ENCODE data around the gene MLIP. TPM values are rescaled to one million over a fixed set of nuclear protein-coding genes. Genes with fewer than 3 reads are reported as not detected.
"Not testable (repeated sequence)": the region's sequence is repeated elsewhere in the genome, so short reads cannot be mapped to it uniquely, and the experiment has no call there.

Gene MLIP
- total and polyA plus RNA-seq, 2 donors, result 0.19 to 1.1 TPM

- Histone ChIP-seq H3K36me3 (ENCODE audit: control insufficient read depth in 2 of 2, insufficient read depth in 2 of 2, low read length in 1 of 2) (no peaks in the 10 kb centered on the region), H3K9me3 (ENCODE audit: control insufficient read depth in 2 of 2, insufficient read depth in 1 of 2, low read length in 1 of 2) (no peaks in the 10 kb centered on the region), H3K4me1 (ENCODE audit: control insufficient read depth in 2 of 2, insufficient read depth in 2 of 2, low read length in 2 of 2) (no peaks in the 10 kb centered on the region), H3K27me3 (ENCODE audit: control insufficient read depth in 2 of 2, insufficient read depth in 1 of 2, low read length in 1 of 2) (no peaks in the 10 kb centered on the region), H3K4me3 (ENCODE audit: low read length in 2 of 2) (no peak overlapping the region), H3K27ac (ENCODE audit: low read depth in 1 of 2, low read length in 1 of 2) (no peak overlapping the region)
- no peak for DNase-seq (ENCODE audit: low read depth in 6 of 9, low spot score in 9 of 9)
- WGBS, result 91% methylated on average over 2 of the region's 2 CpGs
Measured at GRCh38 chr6:54206510-54206909, 95.3 kb downstream of the MLIP start.

- H3K27me3 ChIP-seq (ENCODE audit: control insufficient read depth in 2 of 2, insufficient read depth in 1 of 2, low read length in 1 of 2); H3K9me3 ChIP-seq (ENCODE audit: control insufficient read depth in 2 of 2, insufficient read depth in 1 of 2, low read length in 1 of 2); H3K36me3 ChIP-seq (ENCODE audit: control insufficient read depth in 2 of 2, insufficient read depth in 2 of 2, low read length in 1 of 2); H3K27ac ChIP-seq (ENCODE audit: low read depth in 1 of 2, low read length in 1 of 2); DNase-seq (ENCODE audit: low read depth in 6 of 9, low spot score in 9 of 9); H3K4me1 ChIP-seq (ENCODE audit: control insufficient read depth in 2 of 2, insufficient read depth in 2 of 2, low read length in 2 of 2); H3K4me3 ChIP-seq (ENCODE audit: low read length in 2 of 2): not testable (repeated sequence)
- 90% methylated on average over 6 of the region's 7 CpGs for WGBS
Measured at GRCh38 chr6:54209983-54210382, 98.7 kb downstream of the MLIP start.

- H3K4me1 ChIP-seq (ENCODE audit: control insufficient read depth in 2 of 2, insufficient read depth in 2 of 2, low read length in 2 of 2), result no peaks in the 10 kb centered on the region
- no peaks in the 10 kb centered on the region for H3K36me3 ChIP-seq (ENCODE audit: control insufficient read depth in 2 of 2, insufficient read depth in 2 of 2, low read length in 1 of 2)
- H3K27me3 ChIP-seq (ENCODE audit: control insufficient read depth in 2 of 2, insufficient read depth in 1 of 2, low read length in 1 of 2), result no peaks in the 10 kb centered on the region
- 92% methylated on average over 1 of the region's 1 CpG for WGBS
- no peak overlapping the region for H3K4me3 ChIP-seq (ENCODE audit: low read length in 2 of 2)
- no peaks in the 10 kb centered on the region for H3K9me3 ChIP-seq (ENCODE audit: control insufficient read depth in 2 of 2, insufficient read depth in 1 of 2, low read length in 1 of 2)
- no peak for DNase-seq (ENCODE audit: low read depth in 6 of 9, low spot score in 9 of 9)
- H3K27ac ChIP-seq (ENCODE audit: low read depth in 1 of 2, low read length in 1 of 2), result no peak overlapping the region
Measured at GRCh38 chr6:54214286-54214685, 103.0 kb downstream of the MLIP start.

GRCh38 chr6:54216336-54216735 lies 105.1 kb downstream of the MLIP start:
- H3K36me3 ChIP-seq (ENCODE audit: control insufficient read depth in 2 of 2, insufficient read depth in 2 of 2, low read length in 1 of 2), result no peaks in the 10 kb centered on the region
- DNase-seq (ENCODE audit: low read depth in 6 of 9, low spot score in 9 of 9), result no peak
- no peak overlapping the region for H3K4me3 ChIP-seq (ENCODE audit: low read length in 2 of 2)
- H3K27ac ChIP-seq (ENCODE audit: low read depth in 1 of 2, low read length in 1 of 2), result no peak overlapping the region
- H3K27me3 ChIP-seq (ENCODE audit: control insufficient read depth in 2 of 2, insufficient read depth in 1 of 2, low read length in 1 of 2), result no peaks in the 10 kb centered on the region
- H3K9me3 ChIP-seq (ENCODE audit: control insufficient read depth in 2 of 2, insufficient read depth in 1 of 2, low read length in 1 of 2), result no peaks in the 10 kb centered on the region
- H3K4me1 ChIP-seq (ENCODE audit: control insufficient read depth in 2 of 2, insufficient read depth in 2 of 2, low read length in 2 of 2), result no peaks in the 10 kb centered on the region

GRCh38 chr6:54217018-54217417 lies 105.8 kb downstream of the MLIP start:
- Histone ChIP-seq H3K27ac (ENCODE audit: low read depth in 1 of 2, low read length in 1 of 2) (no peak overlapping the region), H3K36me3 (ENCODE audit: control insufficient read depth in 2 of 2, insufficient read depth in 2 of 2, low read length in 1 of 2) (no peaks in the 10 kb centered on the region), H3K27me3 (ENCODE audit: control insufficient read depth in 2 of 2, insufficient read depth in 1 of 2, low read length in 1 of 2) (no peaks in the 10 kb centered on the region), H3K4me3 (ENCODE audit: low read length in 2 of 2) (no peak overlapping the region), H3K4me1 (ENCODE audit: control insufficient read depth in 2 of 2, insufficient read depth in 2 of 2, low read length in 2 of 2) (no peaks in the 10 kb centered on the region), H3K9me3 (ENCODE audit: control insufficient read depth in 2 of 2, insufficient read depth in 1 of 2, low read length in 1 of 2) (no peaks in the 10 kb centered on the region)
- DNase-seq (ENCODE audit: low read depth in 6 of 9, low spot score in 9 of 9), result peak in 6 of 9 donors; percentile 2 to 56 (median 19)
- WGBS, result 1% methylated on average over 3 of the region's 3 CpGs

GRCh38 chr6:54222217-54222616 lies 111.0 kb downstream of the MLIP start:
- Histone ChIP-seq H3K4me3 (ENCODE audit: low read length in 2 of 2) (no peak overlapping the region), H3K4me1 (ENCODE audit: control insufficient read depth in 2 of 2, insufficient read depth in 2 of 2, low read length in 2 of 2) (no peaks in the 10 kb centered on the region), H3K36me3 (ENCODE audit: control insufficient read depth in 2 of 2, insufficient read depth in 2 of 2, low read length in 1 of 2) (no peaks in the 10 kb centered on the region), H3K27me3 (ENCODE audit: control insufficient read depth in 2 of 2, insufficient read depth in 1 of 2, low read length in 1 of 2) (no peaks in the 10 kb centered on the region), H3K9me3 (ENCODE audit: control insufficient read depth in 2 of 2, insufficient read depth in 1 of 2, low read length in 1 of 2) (no peaks in the 10 kb centered on the region), H3K27ac (ENCODE audit: low read depth in 1 of 2, low read length in 1 of 2) (no peak overlapping the region)
- 98% methylated on average over 1 of the region's 1 CpG for WGBS
- no peak for DNase-seq (ENCODE audit: low read depth in 6 of 9, low spot score in 9 of 9)

GRCh38 chr6:54232703-54233102 lies 121.5 kb downstream of the MLIP start:
- Histone ChIP-seq H3K4me3 (ENCODE audit: low read length in 2 of 2) (no peak overlapping the region), H3K4me1 (ENCODE audit: control insufficient read depth in 2 of 2, insufficient read depth in 2 of 2, low read length in 2 of 2) (no peaks in the 10 kb centered on the region), H3K27ac (ENCODE audit: low read depth in 1 of 2, low read length in 1 of 2) (no peak overlapping the region), H3K9me3 (ENCODE audit: control insufficient read depth in 2 of 2, insufficient read depth in 1 of 2, low read length in 1 of 2) (no peaks in the 10 kb centered on the region), H3K27me3 (ENCODE audit: control insufficient read depth in 2 of 2, insufficient read depth in 1 of 2, low read length in 1 of 2) (no peaks in the 10 kb centered on the region), H3K36me3 (ENCODE audit: control insufficient read depth in 2 of 2, insufficient read depth in 2 of 2, low read length in 1 of 2) (no peaks in the 10 kb centered on the region)
- WGBS, result 99% methylated on average over 1 of the region's 1 CpG
- no peak for DNase-seq (ENCODE audit: low read depth in 6 of 9, low spot score in 9 of 9)

GRCh38 chr6:54234539-54234938 lies 123.3 kb downstream of the MLIP start:
- Histone ChIP-seq H3K9me3 (ENCODE audit: control insufficient read depth in 2 of 2, insufficient read depth in 1 of 2, low read length in 1 of 2) (no peaks in the 10 kb centered on the region), H3K4me1 (ENCODE audit: control insufficient read depth in 2 of 2, insufficient read depth in 2 of 2, low read length in 2 of 2) (no peaks in the 10 kb centered on the region), H3K36me3 (ENCODE audit: control insufficient read depth in 2 of 2, insufficient read depth in 2 of 2, low read length in 1 of 2) (no peaks in the 10 kb centered on the region), H3K4me3 (ENCODE audit: low read length in 2 of 2) (no peak overlapping the region), H3K27ac (ENCODE audit: low read depth in 1 of 2, low read length in 1 of 2) (no peak overlapping the region), H3K27me3 (ENCODE audit: control insufficient read depth in 2 of 2, insufficient read depth in 1 of 2, low read length in 1 of 2) (no peaks in the 10 kb centered on the region)
- WGBS, result 64% methylated on average over 2 of the region's 2 CpGs
- DNase-seq (ENCODE audit: low read depth in 6 of 9, low spot score in 9 of 9), result no peak

GRCh38 chr6:54236984-54237383 lies 125.7 kb downstream of the MLIP start:
- H3K27ac ChIP-seq (ENCODE audit: low read depth in 1 of 2, low read length in 1 of 2), result no peak overlapping the region
- no peaks in the 10 kb centered on the region for H3K36me3 ChIP-seq (ENCODE audit: control insufficient read depth in 2 of 2, insufficient read depth in 2 of 2, low read length in 1 of 2)
- no peaks in the 10 kb centered on the region for H3K9me3 ChIP-seq (ENCODE audit: control insufficient read depth in 2 of 2, insufficient read depth in 1 of 2, low read length in 1 of 2)
- WGBS, result 79% methylated on average over 2 of the region's 2 CpGs
- no peaks in the 10 kb centered on the region for H3K27me3 ChIP-seq (ENCODE audit: control insufficient read depth in 2 of 2, insufficient read depth in 1 of 2, low read length in 1 of 2)
- H3K4me1 ChIP-seq (ENCODE audit: control insufficient read depth in 2 of 2, insufficient read depth in 2 of 2, low read length in 2 of 2), result no peaks in the 10 kb centered on the region
- DNase-seq (ENCODE audit: low read depth in 6 of 9, low spot score in 9 of 9), result no peak
- H3K4me3 ChIP-seq (ENCODE audit: low read length in 2 of 2), result no peak overlapping the region

GRCh38 chr6:54238396-54238795 lies 127.2 kb downstream of the MLIP start:
- H3K27me3 ChIP-seq (ENCODE audit: control insufficient read depth in 2 of 2, insufficient read depth in 1 of 2, low read length in 1 of 2), result no peaks in the 10 kb centered on the region
- no peaks in the 10 kb centered on the region for H3K4me1 ChIP-seq (ENCODE audit: control insufficient read depth in 2 of 2, insufficient read depth in 2 of 2, low read length in 2 of 2)
- H3K27ac ChIP-seq (ENCODE audit: low read depth in 1 of 2, low read length in 1 of 2), result no peak overlapping the region
- no peak for DNase-seq (ENCODE audit: low read depth in 6 of 9, low spot score in 9 of 9)
- no peak overlapping the region for H3K4me3 ChIP-seq (ENCODE audit: low read length in 2 of 2)
- H3K9me3 ChIP-seq (ENCODE audit: control insufficient read depth in 2 of 2, insufficient read depth in 1 of 2, low read length in 1 of 2), result no peaks in the 10 kb centered on the region
- H3K36me3 ChIP-seq (ENCODE audit: control insufficient read depth in 2 of 2, insufficient read depth in 2 of 2, low read length in 1 of 2), result no peaks in the 10 kb centered on the region
- 65% methylated on average over 1 of the region's 1 CpG for WGBS
